ENCODE data around the gene MPST.

GRCh38 chr22:37062702-37063381 is 43.3 kb downstream of the MPST start:
- TF ChIP-seq POLR2A (IDR thresholded peaks at IDR 0.05) (no peak), CTCF (IDR thresholded peaks at IDR 0.05) (no peak), POLR2AphosphoS5 (IDR thresholded peaks at IDR 0.05) (no peak), EP300 (IDR thresholded peaks at IDR 0.05) (no peak)

Data from suprapubic skin (tissue), 4 donors.